Measurements from ENCODE around the gene DCAF8. TPM values are rescaled to one million over a fixed set of nuclear protein-coding genes. Genes with fewer than 3 reads are reported as not detected.

The DCAF8 gene
- 130 TPM for total RNA-seq
- long read RNA-seq, full-length matches to known transcripts, result 79 of 189 reads
- long read RNA-seq, partial matches to known transcripts, result 23 of 189 reads
- long read RNA-seq, other reads (novel, unspliced or antisense), result 87 of 189 reads

DNA sequence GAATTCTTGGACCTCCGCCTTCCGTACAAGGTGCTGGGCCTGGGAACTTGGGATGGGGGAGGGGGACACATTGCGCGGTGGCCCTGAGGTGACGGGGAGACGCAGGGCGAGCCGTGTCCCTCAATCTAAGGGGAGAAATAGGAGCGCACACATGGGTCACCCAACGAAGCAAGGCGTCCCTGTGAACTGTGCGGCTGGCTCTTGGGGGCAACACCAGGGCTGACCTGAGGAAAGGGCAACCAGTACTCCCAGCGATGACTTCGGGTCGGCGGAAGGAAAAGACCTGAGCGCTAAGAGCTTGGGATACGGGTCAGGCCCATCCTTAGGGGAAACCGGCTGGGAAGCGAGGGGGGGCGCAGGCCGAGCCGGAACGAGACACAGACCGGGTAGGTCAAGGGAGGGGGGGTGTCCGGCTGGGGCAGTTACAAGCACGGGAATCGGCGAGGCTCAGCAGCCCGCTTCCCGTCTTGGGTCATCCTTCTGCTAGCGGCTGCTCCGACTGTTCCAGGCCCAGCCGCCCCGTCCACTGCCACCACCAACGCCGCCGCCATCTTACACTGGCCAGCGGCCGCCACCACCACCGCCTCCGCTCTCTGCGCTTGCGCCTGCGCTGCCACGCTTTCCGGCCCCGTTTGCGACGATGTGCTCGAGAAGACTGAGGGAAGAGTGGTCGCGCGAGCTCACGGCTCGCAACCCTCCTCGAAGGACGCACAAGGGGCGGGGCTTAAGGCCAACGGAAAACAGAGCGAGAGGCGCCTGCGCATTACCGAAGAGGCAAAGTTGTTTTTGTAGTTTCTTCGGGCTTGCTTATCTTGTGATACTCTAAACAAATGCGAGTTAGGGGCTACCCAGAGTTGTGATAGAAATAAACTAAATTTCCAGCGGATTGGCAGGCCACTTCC lies at the start of gene DCAF8:
TSS of gene DCAF8 (minus strand) at position 657 of the 902 bp plus-strand sequence. CDS start 18,541 bp downstream, outside the sequence.
- no peaks in the 10 kb centered on the region for H3K9me3 ChIP-seq
- intact Hi-C loops (cut with DNase I), result no loop called here
- no peak for TF ChIP-seq CTCF (IDR thresholded peaks at IDR 0.05)
- H3K4me1 ChIP-seq, result peaks cover 32% of the 10 kb centered on the region
- peak within 1 kb of the TSS; percentile 97 for H3K27ac ChIP-seq
- H3K27me3 ChIP-seq, result no peaks in the 10 kb centered on the region
- DNase-seq (peak; percentile 99), ATAC-seq (peak; percentile 99)
- H3K4me3 ChIP-seq, result peak within 1 kb of the TSS; percentile 91
- peaks cover 8% of the 10 kb centered on the region for H3K36me3 ChIP-seq

DNA sequence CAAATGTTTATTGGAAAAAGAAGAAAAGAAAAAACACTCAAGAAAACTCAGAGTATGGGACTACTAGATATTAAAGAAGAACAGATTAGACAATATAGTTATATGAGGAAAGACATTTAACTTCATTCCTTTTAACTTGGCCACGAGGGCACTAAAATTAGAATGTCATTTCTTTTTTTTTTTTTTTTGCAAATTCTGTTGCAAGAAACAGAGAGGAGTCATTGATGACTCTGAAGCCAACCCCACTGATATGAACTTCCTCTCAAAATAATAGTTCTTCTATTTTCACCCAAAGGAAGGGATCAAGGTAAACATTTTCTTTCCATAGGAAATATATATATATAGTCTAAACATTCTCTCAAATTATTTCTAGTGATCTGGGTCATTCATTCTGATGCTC lies 47.2 kb upstream of the DCAF8 start:
- Histone ChIP-seq H3K36me3 (peaks cover 100% of the 10 kb centered on the region), H3K4me3 (no peak overlapping the region), H3K27me3 (no peaks in the 10 kb centered on the region), H3K4me1 (no peaks in the 10 kb centered on the region), H3K27ac (no peak overlapping the region), H3K9me3 (no peaks in the 10 kb centered on the region)
- intact Hi-C loops (cut with DNase I), result no loop called here
- DNase-seq (no peak), ATAC-seq (no peak)
- TF ChIP-seq CTCF (IDR thresholded peaks at IDR 0.05), result no peak

DNA sequence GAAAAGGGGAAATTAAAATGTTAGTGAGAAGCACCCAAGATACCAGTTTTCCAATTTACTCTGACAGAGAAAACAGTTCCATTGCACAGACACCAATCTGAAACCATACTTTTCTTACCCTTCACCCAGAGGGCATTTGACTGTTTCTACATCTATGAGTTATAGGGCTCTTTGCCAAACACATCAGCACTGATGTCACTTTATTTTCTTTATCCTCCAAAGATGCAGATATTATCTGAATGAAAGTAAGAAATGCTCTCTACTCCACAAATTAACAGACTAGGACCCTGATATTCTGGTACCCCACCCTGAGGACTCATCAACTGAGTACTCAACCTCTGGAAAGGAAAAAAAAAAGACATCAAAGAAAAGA lies 46.8 kb upstream of the DCAF8 start:
- Histone ChIP-seq H3K4me3 (no peak overlapping the region), H3K36me3 (peaks cover 100% of the 10 kb centered on the region), H3K9me3 (no peaks in the 10 kb centered on the region), H3K4me1 (no peaks in the 10 kb centered on the region), H3K27me3 (no peaks in the 10 kb centered on the region), H3K27ac (no peak overlapping the region)
- intact Hi-C loops (cut with DNase I), result no loop called here
- TF ChIP-seq CTCF (IDR thresholded peaks at IDR 0.05), result no peak
- DNase-seq (no peak), ATAC-seq (no peak)

DNA sequence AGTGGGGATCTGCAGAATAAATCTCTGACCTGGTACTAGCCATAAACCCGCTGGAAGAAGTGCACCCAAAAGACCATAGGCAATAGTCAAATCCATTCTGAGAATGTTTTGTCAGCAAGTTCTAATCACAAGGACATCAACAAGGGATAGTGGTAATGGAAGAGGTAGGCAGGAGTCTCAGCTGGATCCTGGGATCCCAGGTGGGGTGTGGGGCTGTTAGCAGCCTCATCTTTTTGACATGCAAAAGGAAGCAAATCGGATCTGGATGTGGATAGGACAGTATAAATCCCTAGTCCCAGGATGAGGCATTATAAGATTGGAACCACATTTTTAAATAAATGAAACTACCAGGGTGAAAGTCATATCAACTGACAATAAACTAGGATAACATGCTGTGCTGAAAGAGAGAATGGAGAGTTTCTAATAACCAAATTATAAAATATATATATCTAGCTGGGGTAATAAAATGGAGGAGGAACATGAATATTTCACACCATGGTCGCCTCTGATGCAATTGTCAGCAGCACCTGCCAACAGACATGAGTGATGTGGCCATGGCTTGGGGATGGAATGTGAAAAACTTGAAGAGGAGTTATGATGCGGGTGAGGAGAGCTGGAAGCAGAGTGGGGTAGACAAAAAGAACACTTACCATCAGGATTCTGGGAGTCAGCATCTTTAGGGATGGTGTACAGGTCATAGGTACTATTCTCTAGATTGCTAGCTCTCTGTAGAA lies 46.3 kb upstream of the DCAF8 start:
- Histone ChIP-seq H3K9me3 (no peaks in the 10 kb centered on the region), H3K27ac (no peak overlapping the region), H3K4me3 (no peak overlapping the region), H3K27me3 (no peaks in the 10 kb centered on the region), H3K36me3 (peaks cover 100% of the 10 kb centered on the region), H3K4me1 (no peaks in the 10 kb centered on the region)
- intact Hi-C loops (cut with DNase I), result no loop called here
- DNase-seq, result no peak
- no peak for TF ChIP-seq CTCF (IDR thresholded peaks at IDR 0.05)
- ATAC-seq, result no peak

GRCh38 chr1:160307118-160307791 lies 44.9 kb upstream of the DCAF8 start:
- Histone ChIP-seq H3K27ac (no peak overlapping the region), H3K4me1 (no peaks in the 10 kb centered on the region), H3K4me3 (no peak overlapping the region), H3K9me3 (no peaks in the 10 kb centered on the region), H3K27me3 (no peaks in the 10 kb centered on the region), H3K36me3 (peaks cover 100% of the 10 kb centered on the region)
- intact Hi-C loops (cut with DNase I), result no loop called here
- DNase-seq (no peak), ATAC-seq (no peak)
- no peak for TF ChIP-seq CTCF (IDR thresholded peaks at IDR 0.05)

All from upper lobe of right lung (tissue), 1 donor.